Colon (tissue), 2 donors: ENCODE measurements around the gene RAB43.
A peak's percentile ranks its signal among the peaks of the same experiment; 100 is the strongest.

Source experiments
- FAIRE-seq: peaks from 2 replicates; lab custom pipeline; 2012; peaks lifted over from hg19 to GRCh38; lab: Jason Lieb, UNC
- donor health status: control.
- donor health status: control.

Gene RAB43

DNA sequence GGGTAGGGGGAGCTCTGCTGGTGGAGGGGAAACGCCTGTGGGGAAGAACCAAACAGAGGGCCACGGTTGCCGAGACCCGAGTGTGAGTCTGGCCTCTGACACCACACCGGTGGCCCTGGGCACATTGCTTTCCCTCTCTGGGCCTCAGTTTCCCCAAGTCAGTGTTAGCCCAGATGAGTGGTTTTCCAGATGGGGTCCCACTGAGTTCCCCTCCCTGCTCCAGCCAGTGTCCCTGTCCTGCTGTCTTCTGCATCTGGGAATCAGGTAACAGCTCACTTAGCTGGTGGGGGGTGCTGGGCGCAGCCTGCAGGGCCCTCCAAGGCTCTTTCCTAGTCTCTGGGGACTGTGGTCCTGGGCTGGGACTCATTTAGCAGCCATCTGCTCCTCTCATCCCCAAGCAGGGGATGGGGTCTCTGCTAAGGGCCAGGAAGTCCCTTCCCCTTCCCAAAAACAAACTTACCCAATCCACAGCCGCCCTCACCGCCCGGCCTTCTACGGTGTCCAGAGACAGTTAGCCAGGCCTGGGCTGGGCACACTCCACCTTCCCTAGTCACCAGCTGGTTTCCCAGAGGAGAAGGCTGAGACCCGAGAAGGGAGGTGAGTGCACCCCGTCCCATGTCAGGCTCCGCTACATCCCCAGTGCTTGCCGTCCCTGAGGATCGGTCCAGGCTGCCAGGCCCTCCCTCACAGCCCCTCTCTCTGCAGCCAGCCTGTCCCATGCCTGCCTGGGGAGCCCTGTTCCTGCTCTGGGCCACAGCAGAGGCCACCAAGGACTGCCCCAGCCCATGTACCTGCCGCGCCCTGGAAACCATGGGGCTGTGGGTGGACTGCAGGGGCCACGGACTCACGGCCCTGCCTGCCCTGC is 60.3 kb downstream of the RAB43 start:
- no peak for FAIRE-seq

DNA sequence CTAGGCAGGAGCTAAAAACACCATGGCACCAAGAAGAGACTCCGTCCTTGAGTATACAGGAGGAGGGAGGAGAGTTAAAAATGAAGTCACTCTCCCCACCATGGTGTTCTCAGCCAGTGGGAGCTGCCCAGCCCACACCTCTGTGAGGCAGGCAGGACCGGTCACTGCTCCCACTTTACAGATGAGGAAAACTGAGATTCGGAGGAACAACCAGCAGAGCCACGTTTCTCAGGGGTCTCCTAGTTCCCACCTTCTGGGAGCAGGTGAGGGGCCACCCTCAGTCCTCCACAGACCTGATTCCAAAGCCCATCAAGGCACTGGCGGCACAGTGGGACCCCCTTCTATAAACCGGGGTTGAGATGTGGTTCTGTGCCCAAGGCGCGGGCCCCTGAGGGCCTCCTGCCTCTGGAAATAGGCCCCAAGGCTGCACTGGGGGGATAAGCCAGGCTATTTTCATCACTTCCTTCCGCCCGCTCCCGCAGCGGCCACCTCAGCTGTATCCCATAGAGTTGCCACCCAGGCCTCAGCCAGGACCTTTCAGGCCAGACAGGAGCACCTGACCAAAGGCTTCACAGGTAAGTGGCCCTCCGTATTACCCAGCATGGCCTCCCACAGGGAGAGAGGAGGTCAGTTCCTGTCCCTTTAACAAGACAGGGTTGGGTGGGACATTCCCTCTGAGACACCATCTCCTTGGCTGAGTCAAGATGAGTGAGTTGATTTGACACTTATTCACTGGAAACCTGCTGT is 61.2 kb downstream of the RAB43 start, which contains the start of gene GP9:
Gene GP9 (plus strand): TSS at position 504 of the 747 bp plus-strand sequence. CDS start 961 bp downstream, outside the sequence.
- no peak for FAIRE-seq

DNA sequence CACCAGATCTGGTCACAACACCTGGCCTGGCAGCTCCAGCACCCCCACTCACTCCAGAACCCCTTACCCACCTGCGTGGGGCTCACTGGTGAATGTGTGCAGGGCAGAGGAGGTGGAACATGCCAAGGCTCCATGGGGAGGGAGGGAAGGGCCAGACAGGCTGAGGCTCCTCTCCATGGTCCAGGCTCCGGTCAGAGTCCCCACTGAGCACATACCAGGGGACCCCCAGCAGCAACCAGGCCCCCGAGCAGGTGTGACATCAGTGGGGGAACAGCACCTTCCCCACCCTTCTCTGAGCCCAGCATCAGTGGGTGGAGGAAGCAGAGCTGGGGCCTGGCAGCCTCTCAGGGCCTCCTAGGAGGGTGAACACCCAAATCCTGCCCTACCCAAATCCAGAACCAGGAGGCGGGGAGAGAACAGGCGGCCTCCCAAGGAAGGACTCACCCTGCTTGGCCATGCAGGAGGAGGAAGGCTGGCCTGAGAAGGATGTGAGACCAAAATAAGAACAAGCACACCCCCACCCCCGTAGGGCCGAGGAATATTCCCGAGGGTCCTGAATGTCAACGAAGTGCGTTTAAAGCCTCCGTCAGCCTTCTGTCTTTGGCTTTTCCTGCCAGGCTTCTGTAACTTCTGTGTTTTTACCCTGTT is 62.2 kb downstream of the RAB43 start:
- no peak for FAIRE-seq

- no peak for FAIRE-seq
These were observed 63.0 kb downstream of the RAB43 start for GRCh38 chr3:129058441-129059200.

GRCh38 chr3:129057249-129057648 is 64.4 kb downstream of the RAB43 start:
- no peak for FAIRE-seq

- FAIRE-seq, result no peak
These were observed 65.0 kb downstream of the RAB43 start for GRCh38 chr3:129056451-129057173.

DNA sequence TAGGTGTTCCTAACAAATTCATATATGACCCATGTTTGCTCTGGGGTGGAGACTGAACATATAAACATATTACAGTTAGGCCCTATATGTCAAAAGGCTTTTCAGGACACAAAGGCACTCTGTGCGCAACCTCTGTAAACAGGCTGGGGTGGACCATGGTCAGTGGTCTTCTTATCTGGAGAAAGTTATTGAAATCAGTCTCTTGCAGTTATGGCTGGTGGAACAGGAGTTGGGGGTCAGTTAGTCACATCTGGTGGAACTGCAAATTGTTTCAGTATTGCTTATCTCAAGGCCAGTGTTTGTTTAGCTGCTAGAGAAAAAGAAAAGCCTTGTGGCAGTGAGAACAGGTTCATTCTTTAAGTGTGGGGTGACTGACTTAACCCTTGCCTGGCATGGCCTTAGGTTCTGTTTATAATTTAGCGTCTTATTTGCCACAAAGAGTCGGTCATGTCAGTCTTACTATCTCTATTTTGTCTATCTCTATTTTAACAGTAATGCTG is 66.9 kb downstream of the RAB43 start:
- FAIRE-seq, result peak; percentile 21

- no peak for FAIRE-seq
These were observed 68.9 kb downstream of the RAB43 start for GRCh38 chr3:129052675-129053074.

- FAIRE-seq, result no peak
These were observed 69.7 kb downstream of the RAB43 start for GRCh38 chr3:129051871-129052340.

GRCh38 chr3:129050556-129051295 is 70.9 kb downstream of the RAB43 start:
- FAIRE-seq, result no peak

- FAIRE-seq, result no peak
These were observed 74.1 kb downstream of the RAB43 start for GRCh38 chr3:129047553-129047839.

DNA sequence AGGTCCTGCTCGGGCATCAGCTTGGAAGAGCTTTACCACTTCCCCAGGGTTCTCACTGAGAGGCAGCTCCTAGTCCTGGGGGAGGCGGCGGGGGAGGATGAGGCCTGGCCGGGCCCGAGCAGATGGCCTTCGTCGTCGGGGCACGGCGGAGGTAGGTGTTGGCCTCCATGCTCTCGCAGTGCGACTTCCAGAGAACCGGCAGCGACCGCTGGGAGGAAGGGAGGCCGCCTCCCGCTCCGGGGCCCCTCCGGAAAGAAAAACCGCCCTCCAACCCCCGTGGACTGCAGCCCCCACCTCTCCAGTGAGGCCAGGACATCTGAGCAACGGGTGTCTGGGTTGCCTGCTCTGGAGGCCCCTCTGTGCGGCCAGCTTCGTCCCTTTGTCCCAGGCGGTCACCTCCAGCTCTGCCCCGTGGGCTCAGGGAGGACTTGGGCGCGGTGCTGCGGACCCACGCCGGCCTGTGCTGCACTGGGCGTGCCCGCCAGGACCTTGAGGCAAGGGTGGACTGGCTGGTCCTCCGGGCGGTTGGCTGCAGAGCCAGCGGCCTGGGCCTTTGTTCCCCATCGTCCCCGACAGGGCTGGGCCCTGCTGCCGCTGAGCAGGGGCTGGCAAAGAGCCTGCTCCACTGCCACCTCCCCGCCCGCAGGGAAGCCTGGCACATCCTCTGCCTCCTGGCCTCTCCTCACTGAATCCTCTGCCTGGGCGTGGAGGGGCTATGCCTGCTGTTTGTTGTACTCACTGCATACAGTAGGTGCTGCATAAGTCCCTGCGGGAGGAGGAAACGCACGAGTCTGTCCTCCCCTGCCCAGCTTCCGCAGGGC is 74.7 kb downstream of the RAB43 start:
- FAIRE-seq, result no peak

DNA sequence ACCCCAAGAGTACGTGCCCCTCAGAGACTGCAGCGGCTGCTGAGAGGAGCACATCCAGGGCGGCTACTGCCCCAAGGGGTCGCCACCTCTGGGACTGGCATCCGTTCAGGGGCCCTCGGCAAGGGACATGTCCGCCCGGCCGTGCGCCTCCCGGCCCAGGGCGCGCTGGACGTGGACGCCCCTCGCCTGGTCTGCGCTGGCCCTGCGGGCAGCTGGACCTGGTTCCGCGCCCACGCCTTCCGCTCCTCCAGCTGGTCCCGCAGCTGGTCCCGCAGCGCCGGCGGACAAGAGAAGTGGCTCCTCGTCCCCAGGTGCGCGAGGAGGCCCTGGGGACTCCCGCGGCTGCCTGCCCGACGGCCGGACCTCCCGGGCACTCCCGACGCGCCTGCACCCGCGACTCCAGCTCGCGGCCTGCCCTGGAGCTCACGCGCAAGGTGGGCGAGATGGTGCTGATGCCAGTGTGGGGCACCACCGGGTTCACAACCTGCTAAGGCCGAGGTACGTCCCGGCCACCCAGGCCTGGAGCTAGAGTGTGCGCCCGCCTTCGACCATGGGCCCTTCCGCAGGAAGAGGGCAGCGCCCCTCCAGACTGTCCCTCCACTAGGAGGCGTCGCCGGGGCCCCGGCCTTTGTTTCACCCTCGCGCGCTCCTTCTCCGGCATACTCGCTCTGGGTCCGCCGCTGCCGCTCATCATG is 75.4 kb downstream of the RAB43 start:
- no peak for FAIRE-seq

DNA sequence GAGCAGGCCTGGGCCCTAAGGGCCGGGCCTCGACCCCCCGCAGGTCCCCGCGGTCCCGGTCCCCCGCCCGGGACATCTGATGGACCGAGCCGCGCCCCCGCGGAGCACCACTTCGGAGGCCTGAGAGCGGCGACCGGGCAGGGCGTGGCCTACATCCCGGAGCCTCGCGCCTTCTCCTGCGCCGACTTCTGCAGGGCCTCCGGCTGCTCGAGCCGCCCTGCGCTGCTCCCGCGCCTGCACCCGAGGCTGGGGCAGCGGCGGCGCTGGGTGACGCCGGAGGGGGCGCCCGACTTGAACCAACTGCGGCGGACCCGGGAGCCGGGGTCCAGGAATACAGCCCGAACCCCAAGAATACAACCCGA is 75.9 kb downstream of the RAB43 start:
- FAIRE-seq, result no peak

DNA sequence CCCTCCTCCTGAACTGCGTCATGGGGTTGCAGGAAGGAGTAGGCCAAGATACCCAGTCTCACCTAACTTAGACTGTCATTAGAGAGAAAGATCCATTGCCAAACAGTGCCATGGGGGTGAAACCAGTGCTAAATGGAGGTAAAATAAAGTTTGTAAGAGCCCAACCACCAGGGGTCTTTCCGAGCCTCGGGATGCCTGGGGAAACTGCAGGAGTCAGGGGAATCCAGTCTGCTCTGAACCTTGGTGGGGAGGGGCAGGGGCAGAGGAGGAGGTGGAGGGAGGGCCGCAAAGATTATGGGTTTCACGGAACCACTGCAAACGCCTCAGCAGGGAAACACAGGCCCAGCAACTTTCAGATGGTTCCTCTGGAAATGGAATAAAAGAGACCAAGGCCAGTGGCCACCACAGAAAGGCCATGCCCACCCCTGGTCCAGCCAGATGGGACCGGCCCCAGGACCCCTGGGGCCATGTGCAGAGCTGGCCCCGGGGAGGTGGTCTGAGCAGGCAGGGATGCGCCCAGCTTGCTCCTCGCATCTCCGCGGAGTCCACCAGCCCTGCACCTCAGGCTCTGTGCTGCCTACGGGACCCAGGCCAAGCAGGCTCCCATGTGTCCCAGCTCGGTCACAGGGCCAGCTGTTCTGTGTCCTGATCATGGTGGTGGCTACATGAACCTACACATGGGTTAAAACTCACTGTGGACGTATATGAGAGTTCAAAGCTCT is 80.9 kb downstream of the RAB43 start:
- FAIRE-seq, result no peak

DNA sequence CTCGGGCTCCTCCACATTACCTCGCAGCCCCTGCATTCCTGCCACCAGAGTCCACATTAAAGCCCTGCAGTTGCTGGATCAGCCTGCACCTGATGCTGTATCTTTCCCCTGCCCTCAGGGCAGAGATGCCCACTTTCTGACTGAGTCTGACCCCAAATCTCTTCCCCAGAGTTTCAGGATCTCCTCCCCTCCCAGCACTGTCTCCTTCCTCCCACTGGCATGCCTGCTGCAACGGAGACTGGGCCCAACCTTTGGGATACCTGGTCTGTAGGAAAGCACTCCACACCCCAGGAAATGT is 81.6 kb downstream of the RAB43 start:
- no peak for FAIRE-seq

- FAIRE-seq, result no peak
These were observed 82.1 kb downstream of the RAB43 start for GRCh38 chr3:129039271-129040038.
